SH-SY5Y (cell line): ENCODE data around the gene OSTC.

Experiments
- GATA2 ChIP-seq: IDR thresholded peaks from 2 replicates; pipeline ENCODE4 v1.6.1; 2011; ENCODE audit warnings: mild to moderate bottlenecking, low read depth, low read length
- GATA3 ChIP-seq: IDR thresholded peaks from 2 replicates; pipeline ENCODE4 v1.6.1; 2011; ENCODE audit warnings: low read depth, mild to moderate bottlenecking, low read length, moderate library complexity

GRCh38 chr4:108601532-108601931 lies 48.9 kb upstream of the OSTC start:
- TF ChIP-seq GATA3 (no peak), GATA2 (no peak)
